Suprapubic skin (tissue), 3 donors: Measurements from ENCODE around the gene FIP1L1.

Experiments used
- CTCF ChIP-seq, 2 donors: fragments of 200-600 bp in 1 of 2; fragments of 450-650 bp in 1 of 2; sonication (generic) in 1 of 2; IDR thresholded peaks; one replicate each; pipeline ENCODE4 v1.5.1; 2016 to 2019; ENCODE audit warnings: antibody characterized with exemption in 2 of 2, mild to moderate bottlenecking in 1 of 2, moderate library complexity in 1 of 2
- POLR2A ChIP-seq, 2 donors: fragments of 450-650 bp; IDR thresholded peaks; one replicate each; pipeline ENCODE4 v1.6.1; 2017; ENCODE audit warnings: antibody characterized with exemption in 2 of 2, mild to moderate bottlenecking in 2 of 2, moderate library complexity in 2 of 2

GRCh38 chr4:53365121-53365485 lies 12.3 kb upstream of the FIP1L1 start:
- TF ChIP-seq POLR2A (IDR thresholded peaks at IDR 0.05): no peak
- TF ChIP-seq CTCF (IDR thresholded peaks at IDR 0.05): no peak
